ENCODE measurements around the gene GOLGA6A. TPM values are rescaled to one million over a fixed set of nuclear protein-coding genes. Genes with fewer than 3 reads are reported as not detected.

Gene GOLGA6A
- total and polyA plus RNA-seq, 2 experiments from 2014 or later = 1.9 TPM; not detected in 1

- H3K4me1 ChIP-seq (ENCODE audit: low read depth) = no peaks in the 10 kb centered on the region
- H3K27ac ChIP-seq = no peak overlapping the region
- TF ChIP-seq CTCF (IDR thresholded peaks at IDR 0.05; ENCODE audit: low read depth, low read length) = no peak
- no peaks in the 10 kb centered on the region for H3K9me3 ChIP-seq (ENCODE audit: low read depth)
- no peak overlapping the region for H3K4me3 ChIP-seq
- H3K36me3 ChIP-seq = peaks cover 4% of the 10 kb centered on the region
- no peaks in the 10 kb centered on the region for H3K27me3 ChIP-seq
- DNase-seq (ENCODE audit: low read depth in 1 of 2, low spot score in 1 of 2) = no peak
Measured at GRCh38 chr15:74024687-74025086, 57.7 kb downstream of the GOLGA6A start.

- no peak overlapping the region for H3K27ac ChIP-seq
- no peak for TF ChIP-seq CTCF (IDR thresholded peaks at IDR 0.05; ENCODE audit: low read depth, low read length)
- no peaks in the 10 kb centered on the region for H3K27me3 ChIP-seq
- H3K36me3 ChIP-seq = peaks cover 4% of the 10 kb centered on the region
- no peak overlapping the region for H3K4me3 ChIP-seq
- no peaks in the 10 kb centered on the region for H3K4me1 ChIP-seq (ENCODE audit: low read depth)
- no peaks in the 10 kb centered on the region for H3K9me3 ChIP-seq (ENCODE audit: low read depth)
- no peak for DNase-seq (ENCODE audit: low read depth in 1 of 2, low spot score in 1 of 2)
Measured at GRCh38 chr15:74022706-74023470, 59.5 kb downstream of the GOLGA6A start.

Other genes starting within 250 kb of the GOLGA6A start
- gene TBC1D21, start 209.0 kb downstream of the GOLGA6A start, total RNA-seq = not detected in 2 replicates
- gene TBC1D21, start 209.0 kb downstream of the GOLGA6A start, polyA plus RNA-seq = not detected in 2 replicates
- 54.5 and 79.4 TPM in 2 replicates for gene LOXL1, start 156.1 kb downstream of the GOLGA6A start, total RNA-seq
- gene LOXL1, start 156.1 kb downstream of the GOLGA6A start, polyA plus RNA-seq = 82.3 and 92.4 TPM in 2 replicates
- 8.2 and 8.8 TPM in 2 replicates for gene STOML1, start 90.3 kb downstream of the GOLGA6A start, total RNA-seq
- gene STOML1, start 90.3 kb downstream of the GOLGA6A start, polyA plus RNA-seq = 9.7 and 15.6 TPM in 2 replicates
- 28.1 and 40.4 TPM in 2 replicates for gene PML, start 87.8 kb downstream of the GOLGA6A start, total RNA-seq
- gene PML, start 87.8 kb downstream of the GOLGA6A start, polyA plus RNA-seq = 21.9 and 27.1 TPM in 2 replicates
- 0.14 TPM in 1 of 2 replicates, not detected in the other for gene ISLR2, start 48.0 kb upstream of the GOLGA6A start, total RNA-seq
- gene ISLR2, start 48.0 kb upstream of the GOLGA6A start, polyA plus RNA-seq = 0.14 TPM in 1 of 2 replicates, not detected in the other
- gene ISLR, start 91.2 kb upstream of the GOLGA6A start, total RNA-seq = 1.6 and 4.1 TPM in 2 replicates
- 0.25 and 0.44 TPM in 2 replicates for gene ISLR, start 91.2 kb upstream of the GOLGA6A start, polyA plus RNA-seq
- 32.5 and 49.6 TPM in 2 replicates for gene STRA6, start 120.2 kb upstream of the GOLGA6A start, total RNA-seq
- gene STRA6, start 120.2 kb upstream of the GOLGA6A start, polyA plus RNA-seq = 38.6 and 55.5 TPM in 2 replicates
- 2.3 and 9.5 TPM in 2 replicates for gene CCDC33, start 153.8 kb upstream of the GOLGA6A start, total RNA-seq
- 3.1 and 6.2 TPM in 2 replicates for gene CCDC33, start 153.8 kb upstream of the GOLGA6A start, polyA plus RNA-seq